DND-41 (cell line): Measurements from ENCODE around the gene TMEM169.
"Not testable (repeated sequence)": the region's sequence is repeated elsewhere in the genome, so short reads cannot be mapped to it uniquely, and the experiment has no call there.

ENCODE experiments used
- ATAC-seq: fragments of 200-7000 bp; cut with Tn5 transposase; 3 replicates; pipeline ENCODE4 v1.9.1; 2021; ENCODE audit warnings: low read depth; ENCODE audit not compliant: insufficient read depth
- DNase-seq: peaks from one replicate; pipeline ENCODE4 v3.0.0-alpha.2; 2020
- H2AFZ ChIP-seq: 2 replicates; pipeline ENCODE4 v1.6.0; 2012; ENCODE audit warnings: low read depth, low read length
- H3K27ac ChIP-seq: 2 replicates; pipeline ENCODE4 v1.5.1; 2012; ENCODE audit warnings: low read length, inconsistent platforms
- H3K27me3 ChIP-seq: fragments of 200-600 bp; sonication (generic); 2 replicates; pipeline ENCODE4 v1.6.0; 2012; ENCODE audit warnings: low read length, mild to moderate bottlenecking, inconsistent platforms; ENCODE audit not compliant: insufficient read depth, poor library complexity
- H3K36me3 ChIP-seq: 2 replicates; pipeline ENCODE4 v1.5.1; 2012; ENCODE audit warnings: low read length, inconsistent platforms; ENCODE audit not compliant: insufficient read depth
- H3K4me1 ChIP-seq: 2 replicates; pipeline ENCODE4 v1.5.1; 2012; ENCODE audit warnings: mild to moderate bottlenecking, low read length; ENCODE audit not compliant: insufficient read depth
- H3K4me2 ChIP-seq: 2 replicates; pipeline ENCODE4 v1.6.0; 2012; ENCODE audit warnings: mild to moderate bottlenecking, moderate library complexity, low read length, inconsistent platforms; ENCODE audit not compliant: insufficient read depth
- H3K4me3 ChIP-seq, 2 experiments: fragments of 200-600 bp in 1 of 2; shearing (Covaris generic) in 1 of 2; 2 replicates each; pipeline ENCODE4 v1.5.1; 2012 to 2016; ENCODE audit warnings: inconsistent platforms in 2 of 2, low read length in 2 of 2, mild to moderate bottlenecking in 2 of 2, low read depth in 1 of 2, moderate library complexity in 1 of 2
- H3K79me2 ChIP-seq: 2 replicates; pipeline ENCODE4 v1.6.0; 2012; ENCODE audit warnings: low read length, inconsistent platforms; ENCODE audit not compliant: insufficient read depth
- H3K9ac ChIP-seq: 2 replicates; pipeline ENCODE4 v1.6.0; 2012; ENCODE audit warnings: low read depth, mild to moderate bottlenecking, inconsistent platforms, low read length, moderate library complexity
- H3K9me3 ChIP-seq: 2 replicates; pipeline ENCODE4 v1.5.1; 2012; ENCODE audit warnings: low read length, moderate library complexity, mild to moderate bottlenecking, inconsistent platforms; ENCODE audit not compliant: insufficient read depth, severe bottlenecking
- H4K20me1 ChIP-seq: 2 replicates; pipeline ENCODE4 v1.6.0; 2012; ENCODE audit warnings: low read length; ENCODE audit not compliant: insufficient read depth
- CTCF ChIP-seq: IDR thresholded peaks from 2 replicates; pipeline ENCODE4 v1.5.1; 2012; ENCODE audit warnings: borderline replicate concordance, low read length, moderate library complexity, mild to moderate bottlenecking; ENCODE audit not compliant: poor library complexity, severe bottlenecking; ENCODE audit errors: extremely low read depth
- EZH2 ChIP-seq: IDR thresholded peaks from 3 replicates; pipeline ENCODE4 v1.6.1; 2012; ENCODE audit warnings: borderline replicate concordance, low read depth, mild to moderate bottlenecking, moderate library complexity, low read length, inconsistent platforms; ENCODE audit not compliant: severe bottlenecking

The TMEM169 gene

DNA sequence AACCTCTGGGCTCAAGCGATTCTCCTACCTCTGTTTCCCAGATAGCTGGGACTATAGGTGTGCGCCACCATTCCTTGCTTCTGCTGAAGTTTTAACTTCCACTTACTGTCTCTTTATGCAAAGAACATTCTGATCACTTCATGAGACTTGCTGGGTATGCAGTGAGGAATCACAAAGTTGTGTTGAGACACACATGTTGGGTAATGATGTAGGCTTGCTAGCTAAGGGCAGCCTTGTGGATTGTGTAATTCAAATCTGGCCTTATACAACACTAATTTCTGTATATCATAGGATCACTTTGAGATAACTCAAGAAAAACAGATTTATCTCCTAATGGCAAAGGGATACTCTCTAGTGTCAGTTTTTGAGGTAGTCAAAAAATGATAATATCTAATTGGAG, 51.7 kb downstream of the TMEM169 start:
- H3K9ac ChIP-seq, result no peak overlapping the region
- no peak overlapping the region for H3K27ac ChIP-seq
- ATAC-seq, result no peak
- no peak overlapping the region for H2AFZ ChIP-seq
- no peak for TF ChIP-seq EZH2
- TF ChIP-seq CTCF, result no peak
- peaks cover 97% of the 10 kb centered on the region for H3K36me3 ChIP-seq
- H3K4me1 ChIP-seq, result no peaks in the 10 kb centered on the region
- no peak overlapping the region for H3K4me3 ChIP-seq
- peaks cover 66% of the 10 kb centered on the region for H3K79me2 ChIP-seq
- H3K4me2 ChIP-seq, result no peak overlapping the region
- no peaks in the 10 kb centered on the region for H3K9me3 ChIP-seq
- DNase-seq, result no peak
- H4K20me1 ChIP-seq, result peaks cover 18% of the 10 kb centered on the region; the same call in 1 of the 2 replicates
- no peaks in the 10 kb centered on the region for H3K27me3 ChIP-seq

GRCh38 chr2:216134958-216135541, 53.3 kb downstream of the TMEM169 start:
- ATAC-seq (no peak), DNase-seq (no peak)
- TF ChIP-seq EZH2 (no peak), CTCF (no peak)
- Histone ChIP-seq H3K79me2 (peaks cover 56% of the 10 kb centered on the region), H3K4me1 (no peaks in the 10 kb centered on the region), H3K36me3 (peaks cover 98% of the 10 kb centered on the region), H3K27ac (no peak overlapping the region), H3K4me2 (no peak overlapping the region), H3K9ac (no peak overlapping the region), H3K4me3 (no peak overlapping the region), H3K27me3 (no peaks in the 10 kb centered on the region), H4K20me1 (peaks cover 24% of the 10 kb centered on the region; the same call in 1 of the 2 replicates), H2AFZ (no peak overlapping the region), H3K9me3 (no peaks in the 10 kb centered on the region)

DNA sequence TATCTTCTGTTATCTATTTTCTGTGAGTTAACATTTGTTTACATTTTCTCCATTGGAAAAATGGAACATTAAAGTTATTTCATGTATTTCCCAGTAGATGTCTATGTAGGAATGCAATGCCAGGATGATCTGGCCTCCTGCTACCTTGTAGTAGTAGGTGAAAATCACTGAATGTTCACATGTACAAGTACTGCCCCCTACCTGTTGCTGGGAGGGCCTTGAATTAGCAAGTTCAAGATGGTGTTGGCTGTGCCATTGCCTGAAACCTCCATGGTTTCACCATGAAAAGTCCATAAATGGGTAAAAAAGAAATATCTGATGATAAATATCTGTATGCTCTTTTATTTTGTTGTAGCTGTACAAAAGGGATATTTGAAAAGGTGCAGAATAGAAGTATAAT, 58.2 kb downstream of the TMEM169 start:
- peaks cover 45% of the 10 kb centered on the region for H3K79me2 ChIP-seq
- peaks cover 97% of the 10 kb centered on the region for H3K36me3 ChIP-seq
- no peaks in the 10 kb centered on the region for H3K9me3 ChIP-seq
- peaks cover 28% of the 10 kb centered on the region; the same call in 1 of the 2 replicates for H4K20me1 ChIP-seq
- no peak overlapping the region for H3K9ac ChIP-seq
- TF ChIP-seq CTCF, result peak; percentile 56
- TF ChIP-seq EZH2, result no peak
- no peak overlapping the region for H3K27ac ChIP-seq
- ATAC-seq, result peak; percentile 48; the same call in 2 of the 3 replicates
- H2AFZ ChIP-seq, result no peak overlapping the region
- no peak overlapping the region for H3K4me2 ChIP-seq
- H3K4me1 ChIP-seq, result no peaks in the 10 kb centered on the region
- DNase-seq, result no peak
- H3K4me3 ChIP-seq, result no peak overlapping the region
- H3K27me3 ChIP-seq, result no peaks in the 10 kb centered on the region

- H3K4me1 ChIP-seq, H2AFZ ChIP-seq, H3K9me3 ChIP-seq, ATAC-seq, H3K27me3 ChIP-seq, H3K4me2 ChIP-seq, H3K4me3 ChIP-seq, H3K27ac ChIP-seq, DNase-seq, H3K9ac ChIP-seq: not testable (repeated sequence)
- H3K79me2 ChIP-seq, result peaks cover 45% of the 10 kb centered on the region
- H3K36me3 ChIP-seq, result peaks cover 98% of the 10 kb centered on the region
- H4K20me1 ChIP-seq, result peaks cover 24% of the 10 kb centered on the region; the same call in 1 of the 2 replicates
Observed at GRCh38 chr2:216141516-216141915, 59.8 kb downstream of the TMEM169 start.
